ENCODE results near the gene DDX19B. TPM values are rescaled to one million over a fixed set of nuclear protein-coding genes. Genes with fewer than 3 reads are reported as not detected.

Gene DDX19B
- total and polyA plus RNA-seq, 9 of the 15 experiments (the other 6 are each of a cell fraction or from before 2014, with no cell fraction given), result 7.0 to 32.9 (median 19.3) TPM

DNA sequence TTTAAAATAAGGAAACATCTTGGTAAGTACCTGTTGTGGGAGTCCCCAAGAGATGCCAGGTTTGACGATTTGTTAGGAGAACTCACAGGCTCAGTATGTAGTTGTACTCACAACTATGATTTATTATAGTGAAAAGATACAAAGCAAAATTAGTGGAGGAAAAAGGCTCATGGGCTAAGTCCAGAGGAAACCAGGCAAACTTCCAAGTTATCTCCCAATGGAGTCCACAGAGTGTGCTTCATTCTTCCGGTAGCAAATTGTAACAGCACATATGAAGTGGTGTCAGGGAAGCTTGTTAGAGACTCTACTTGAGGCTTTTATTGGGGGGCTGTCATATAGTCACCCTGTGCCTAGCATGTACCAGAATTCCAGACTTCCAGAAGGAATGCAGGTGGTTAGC, 50.0 kb downstream of the DDX19B start:
- H3K4me1 ChIP-seq (replicated peaks in 1 of 2; ENCODE audit: control insufficient read depth in 2 of 2, insufficient read depth in 2 of 2, low read length in 2 of 2), result peaks cover 4 to 6% of the 10 kb centered on the region in 2 experiments; a peak in 4 of 5 replicates
- H3K27me3 ChIP-seq (ENCODE audit: control insufficient read depth in 2 of 2, insufficient read depth in 2 of 2, low read length in 2 of 2), result no peaks in the 10 kb centered on the region
- no TSS peak for BruUV-seq (replicated peaks)
- no peaks in the 10 kb centered on the region; the same call in 1 of the 2 replicates for H4K20me1 ChIP-seq (replicated peaks; ENCODE audit: control insufficient read depth, insufficient read depth, low read length)
- no peaks in the 10 kb centered on the region for H3K9me1 ChIP-seq (ENCODE audit: control insufficient read depth, insufficient read depth, low read length)
- ChIA-PET CTCF (ENCODE audit: low intra/inter-chr PET ratio) (no interaction called here), POLR2A (interaction anchor here (0.9 kb wide), 1 partner anchor 25 kb away, joined by 3 read pairs; no protein-coding TSS in a partner anchor)
- ATAC-seq (no peak), DNase-seq (ENCODE audit: extremely low read depth in 1 of 4, low spot score in 3 of 4) (no peak), FAIRE-seq (no peak)
- H3K4me2 ChIP-seq (ENCODE audit: insufficient read depth, low read length), result no peak overlapping the region
- intact Hi-C loops (cut with micrococcal nuclease) (no loop called here), in situ Hi-C loops (cut with MboI) (no loop called here)
- no peaks in the 10 kb centered on the region for H3K9me3 ChIP-seq (replicated peaks; ENCODE audit: control insufficient read depth, insufficient read depth, low read depth, low read length)
- TF ChIP-seq SUPT5H (IDR thresholded peaks at IDR 0.05) (no peak), SRSF9 (IDR thresholded peaks at IDR 0.05; ENCODE audit: borderline replicate concordance, low read depth, low read length) (no peak), PTRF (tag; IDR thresholded peaks at IDR 0.05) (no peak), HDAC6 (IDR thresholded peaks at IDR 0.05; ENCODE audit: low read depth, low read length) (no peak), SREBF2 (CRISPR knock-in tag; IDR thresholded peaks at IDR 0.05) (no peak), NFRKB (IDR thresholded peaks at IDR 0.05; ENCODE audit: low read depth) (no peak), ZBTB8A (IDR thresholded peaks at IDR 0.05; ENCODE audit: partially characterized antibody) (no peak)
- H3K79me2 ChIP-seq (ENCODE audit: control insufficient read depth, insufficient read depth, low read length), result peaks cover 53% of the 10 kb centered on the region
- WGBS (ENCODE audit: insufficient coverage, low coverage, missing lambda C conversion rate), result 61% methylated on average over 2 of the region's 2 CpGs
- H3K4me3 ChIP-seq, result no peak overlapping the region
- no peak overlapping the region for H3K27ac ChIP-seq (ENCODE audit: extremely low read depth, low read depth, low read length)
- H3K9ac ChIP-seq (ENCODE audit: insufficient read depth in 1 of 2, low read depth in 2 of 2, low read length in 2 of 2), result no peak overlapping the region
- no peak overlapping the region for H2AFZ ChIP-seq (ENCODE audit: low read depth, low read length)
- peaks cover 48% of the 10 kb centered on the region for H3K36me3 ChIP-seq (ENCODE audit: control insufficient read depth, insufficient read depth, low read length)

DNA sequence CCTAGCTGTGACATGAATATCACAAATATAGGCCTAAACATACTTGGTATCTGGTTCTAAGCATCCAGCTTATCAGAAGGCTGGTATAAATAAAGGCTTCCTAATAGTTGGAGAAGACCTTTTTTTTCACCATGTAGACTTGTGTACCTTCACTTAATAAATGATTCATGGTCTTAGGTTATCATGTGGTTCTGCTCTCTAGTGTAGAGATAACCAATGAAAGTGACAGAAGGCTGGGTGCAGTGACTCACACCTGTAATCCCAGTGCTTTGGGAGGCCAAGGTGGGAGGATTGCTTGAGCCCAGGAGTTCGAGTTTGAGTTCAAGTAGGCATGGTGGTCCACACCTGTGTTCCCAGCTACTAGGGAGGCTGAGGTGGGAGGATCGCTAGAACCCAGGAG, 50.8 kb downstream of the DDX19B start:
- H3K27ac ChIP-seq (ENCODE audit: extremely low read depth, low read depth, low read length), result no peak overlapping the region
- CTCF ChIA-PET (ENCODE audit: low intra/inter-chr PET ratio), result no interaction called here
- ATAC-seq (no peak), FAIRE-seq (no peak), DNase-seq (ENCODE audit: extremely low read depth in 1 of 4, low spot score in 3 of 4) (no peak)
- no peak overlapping the region for H3K4me3 ChIP-seq
- no peaks in the 10 kb centered on the region for H3K27me3 ChIP-seq (ENCODE audit: control insufficient read depth in 2 of 2, insufficient read depth in 2 of 2, low read length in 2 of 2)
- no peak overlapping the region; a peak in 1 of 4 replicates for H3K9ac ChIP-seq (ENCODE audit: insufficient read depth in 1 of 2, low read depth in 2 of 2, low read length in 2 of 2)
- H3K4me2 ChIP-seq (ENCODE audit: insufficient read depth, low read length), result no peak overlapping the region
- H3K79me2 ChIP-seq (ENCODE audit: control insufficient read depth, insufficient read depth, low read length), result peaks cover 53% of the 10 kb centered on the region
- no peak overlapping the region for H2AFZ ChIP-seq (ENCODE audit: low read depth, low read length)
- 58% methylated on average over 2 of the region's 2 CpGs for WGBS (ENCODE audit: insufficient coverage, low coverage, missing lambda C conversion rate)
- H3K36me3 ChIP-seq (ENCODE audit: control insufficient read depth, insufficient read depth, low read length), result peaks cover 55% of the 10 kb centered on the region
- H4K20me1 ChIP-seq (replicated peaks; ENCODE audit: control insufficient read depth, insufficient read depth, low read length), result no peaks in the 10 kb centered on the region; the same call in 1 of the 2 replicates
- H3K4me1 ChIP-seq (replicated peaks in 1 of 2; ENCODE audit: control insufficient read depth in 2 of 2, insufficient read depth in 2 of 2, low read length in 2 of 2), result peaks cover 4 to 6% of the 10 kb centered on the region in 2 experiments; a peak in 4 of 5 replicates
- H3K9me3 ChIP-seq (replicated peaks; ENCODE audit: control insufficient read depth, insufficient read depth, low read depth, low read length), result no peaks in the 10 kb centered on the region
- no peaks in the 10 kb centered on the region for H3K9me1 ChIP-seq (ENCODE audit: control insufficient read depth, insufficient read depth, low read length)
- BruUV-seq (replicated peaks), result no TSS peak
- in situ Hi-C loops (cut with MboI) (no loop called here), intact Hi-C loops (cut with micrococcal nuclease) (no loop called here)
- POLR2A ChIA-PET, result interaction anchor here (0.9 to 1.0 kb wide), 2 partner anchors 24 to 215 kb away, joined by 3 to 4 read pairs; no protein-coding TSS in a partner anchor
- TF ChIP-seq FOSL1 (tag; conservative IDR thresholded peaks at IDR 0.05) (0 out of 2 replicates have a peak, but pooled peaks have one; percentile 34), FUS (optimal IDR thresholded peaks at IDR 0.05; ENCODE audit: low read depth, low read length) (no peak), CREBBP (IDR thresholded peaks at IDR 0.05; ENCODE audit: low read depth, low read length) (no peak), ZNF212 (CRISPR knock-in tag; IDR thresholded peaks at IDR 0.05) (no peak), POLR2A (conservative IDR thresholded peaks at IDR 0.05) (0 out of 2 replicates have a peak, but pooled peaks have one; percentile 28), HDAC6 (IDR thresholded peaks at IDR 0.05; ENCODE audit: low read depth, low read length) (no peak), RBM15 (IDR thresholded peaks at IDR 0.05; ENCODE audit: insufficient read depth, low read length) (no peak), ZNF274 (IDR thresholded peaks at IDR 0.05; ENCODE audit: borderline replicate concordance, low read depth, low read length) (no peak)
- TF ChIP-seq, protein P1, sequence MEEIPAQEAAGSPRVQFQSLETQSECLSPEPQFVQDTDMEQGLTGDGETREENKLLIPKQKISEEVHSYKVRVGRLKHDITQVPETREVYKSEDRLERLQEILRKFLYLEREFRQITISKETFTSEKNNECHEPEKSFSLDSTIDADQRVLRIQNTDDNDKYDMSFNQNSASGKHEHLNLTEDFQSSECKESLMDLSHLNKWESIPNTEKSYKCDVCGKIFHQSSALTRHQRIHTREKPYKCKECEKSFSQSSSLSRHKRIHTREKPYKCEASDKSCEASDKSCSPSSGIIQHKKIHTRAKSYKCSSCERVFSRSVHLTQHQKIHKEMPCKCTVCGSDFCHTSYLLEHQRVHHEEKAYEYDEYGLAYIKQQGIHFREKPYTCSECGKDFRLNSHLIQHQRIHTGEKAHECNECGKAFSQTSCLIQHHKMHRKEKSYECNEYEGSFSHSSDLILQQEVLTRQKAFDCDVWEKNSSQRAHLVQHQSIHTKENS (CRISPR knock-in tag; IDR thresholded peaks at IDR 0.05), result no peak
- TF ChIP-seq, protein P2, sequence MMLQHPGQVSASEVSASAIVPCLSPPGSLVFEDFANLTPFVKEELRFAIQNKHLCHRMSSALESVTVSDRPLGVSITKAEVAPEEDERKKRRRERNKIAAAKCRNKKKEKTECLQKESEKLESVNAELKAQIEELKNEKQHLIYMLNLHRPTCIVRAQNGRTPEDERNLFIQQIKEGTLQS (IDR thresholded peaks at IDR 0.05), result peak; percentile 14; the same call in 1 of the 2 replicates
- TF ChIP-seq, protein P2 (CRISPR knock-in tag; conservative IDR thresholded peaks at IDR 0.05), result no peak

All from K562 (cell line).